ENCODE measurements around the gene ZNF814.
"Not testable (repeated sequence)": the region's sequence is repeated elsewhere in the genome, so short reads cannot be mapped to it uniquely, and the experiment has no call there.

Gene ZNF814

GRCh38 chr19:57836991-57837390 lies 51.8 kb downstream of the ZNF814 start:
- H3K4me3 ChIP-seq (ENCODE audit: low read length in 2 of 2); H3K4me1 ChIP-seq (ENCODE audit: control insufficient read depth in 2 of 2, insufficient read depth in 1 of 2, low read depth in 1 of 2, low read length in 2 of 2); H2BK120ac ChIP-seq (ENCODE audit: low read depth, low read length); H3K23ac ChIP-seq (ENCODE audit: low read depth, low read length, poor library complexity); H3K18ac ChIP-seq (ENCODE audit: low read length); DNase-seq (ENCODE audit: low spot score); H3K27ac ChIP-seq (replicated peaks; ENCODE audit: low read length); H3K4me2 ChIP-seq (ENCODE audit: insufficient read depth, low read length, poor library complexity, severe bottlenecking); H3K79me1 ChIP-seq (ENCODE audit: low read depth, low read length); H3K9me3 ChIP-seq (replicated peaks in 1 of 2; ENCODE audit: control insufficient read depth in 2 of 2, insufficient read depth in 1 of 2, low read depth in 1 of 2, low read length in 2 of 2); H3K27me3 ChIP-seq (ENCODE audit: control insufficient read depth in 3 of 3, insufficient read depth in 3 of 3, low read depth in 1 of 3, low read length in 3 of 3); H2BK15ac ChIP-seq (ENCODE audit: low read length); H3K14ac ChIP-seq (ENCODE audit: low read length); H4K8ac ChIP-seq (ENCODE audit: low read depth, low read length); H3K4ac ChIP-seq (ENCODE audit: low read length); H2BK12ac ChIP-seq (ENCODE audit: low read length); H3K9ac ChIP-seq (ENCODE audit: low read depth, low read length, poor library complexity); H2BK5ac ChIP-seq (ENCODE audit: low read length); H4K91ac ChIP-seq (ENCODE audit: low read depth, low read length, poor library complexity); H2AK5ac ChIP-seq (ENCODE audit: low read depth, low read length); H2AFZ ChIP-seq (ENCODE audit: low read length): not testable (repeated sequence)
- WGBS, 2 donors (ENCODE audit: extremely low coverage in 2 of 2, insufficient read length in 2 of 2, insufficient replicate concordance in 1 of 2) = no CpG with 5 or more reads among the region's 5 CpGs
- H3K36me3 ChIP-seq (replicated peaks in 1 of 2; ENCODE audit: control insufficient read depth in 2 of 2, insufficient read depth in 2 of 2, low read length in 2 of 2) = peaks cover 8 to 59% of the 10 kb centered on the region in 2 donors

- H2BK12ac ChIP-seq (ENCODE audit: low read length) = no peak within 1 kb of the TSS
- peak within 1 kb of the TSS; percentile 99 for H3K9ac ChIP-seq (ENCODE audit: low read depth, low read length, poor library complexity)
- H2AK5ac ChIP-seq (ENCODE audit: low read depth, low read length) = peak within 1 kb of the TSS; percentile 88
- no peak within 1 kb of the TSS for H2BK15ac ChIP-seq (ENCODE audit: low read length)
- H3K27ac ChIP-seq (replicated peaks; ENCODE audit: low read length) = peak within 1 kb of the TSS; percentile 88
- peak within 1 kb of the TSS; percentile 79 to 83 for H3K4me3 ChIP-seq (ENCODE audit: low read length in 2 of 2)
- H3K79me1 ChIP-seq (ENCODE audit: low read depth, low read length) = peaks cover 5% of the 10 kb centered on the region
- H3K14ac ChIP-seq (ENCODE audit: low read length) = no peak within 1 kb of the TSS
- no peaks in the 10 kb centered on the region for H3K27me3 ChIP-seq (ENCODE audit: control insufficient read depth in 3 of 3, insufficient read depth in 3 of 3, low read depth in 1 of 3, low read length in 3 of 3)
- peak within 1 kb of the TSS; percentile 82 for H4K91ac ChIP-seq (ENCODE audit: low read depth, low read length, poor library complexity)
- DNase-seq (ENCODE audit: low spot score) = peak; percentile 85
- no CpG with 5 or more reads among the region's 22 CpGs for WGBS, 2 donors (ENCODE audit: extremely low coverage in 2 of 2, insufficient read length in 2 of 2, insufficient replicate concordance in 1 of 2)
- no peak within 1 kb of the TSS for H4K8ac ChIP-seq (ENCODE audit: low read depth, low read length)
- H3K4me1 ChIP-seq (ENCODE audit: control insufficient read depth in 2 of 2, insufficient read depth in 1 of 2, low read depth in 1 of 2, low read length in 2 of 2) = peaks cover 0 to 2% of the 10 kb centered on the region in 2 donors
- H3K4ac ChIP-seq (ENCODE audit: low read length) = no peak within 1 kb of the TSS
- H2BK120ac ChIP-seq (ENCODE audit: low read depth, low read length) = no peak within 1 kb of the TSS
- H2BK5ac ChIP-seq (ENCODE audit: low read length) = no peak within 1 kb of the TSS
- H3K4me2 ChIP-seq (ENCODE audit: insufficient read depth, low read length, poor library complexity, severe bottlenecking) = peak within 1 kb of the TSS; percentile 63
- H3K9me3 ChIP-seq (replicated peaks in 1 of 2; ENCODE audit: control insufficient read depth in 2 of 2, insufficient read depth in 1 of 2, low read depth in 1 of 2, low read length in 2 of 2) = peaks cover 0 to 7% of the 10 kb centered on the region in 2 donors
- peak within 1 kb of the TSS; percentile 97 for H3K18ac ChIP-seq (ENCODE audit: low read length)
- peaks cover 2 to 35% of the 10 kb centered on the region in 2 donors for H3K36me3 ChIP-seq (replicated peaks in 1 of 2; ENCODE audit: control insufficient read depth in 2 of 2, insufficient read depth in 2 of 2, low read length in 2 of 2)
- peak within 1 kb of the TSS; percentile 79 for H2AFZ ChIP-seq (ENCODE audit: low read length)
- peak within 1 kb of the TSS; percentile 92 for H3K23ac ChIP-seq (ENCODE audit: low read depth, low read length, poor library complexity)
Measured at GRCh38 chr19:57830071-57830602, 58.7 kb downstream of the ZNF814 start, which contains the start of gene ZNF587B. Gene ZNF587B (plus strand): TSS chr19:57830299. CDS start chr19:57830529, 230 bp downstream.

- no peak overlapping the region for H2AK5ac ChIP-seq (ENCODE audit: low read depth, low read length)
- WGBS, 2 donors (ENCODE audit: extremely low coverage in 2 of 2, insufficient read length in 2 of 2, insufficient replicate concordance in 1 of 2) = no CpG with 5 or more reads among the region's 5 CpGs
- H3K9me3 ChIP-seq (replicated peaks in 1 of 2; ENCODE audit: control insufficient read depth in 2 of 2, insufficient read depth in 1 of 2, low read depth in 1 of 2, low read length in 2 of 2) = peaks cover 0 to 7% of the 10 kb centered on the region in 2 donors
- H4K91ac ChIP-seq (ENCODE audit: low read depth, low read length, poor library complexity) = no peak overlapping the region
- peaks cover 0 to 2% of the 10 kb centered on the region in 2 donors for H3K4me1 ChIP-seq (ENCODE audit: control insufficient read depth in 2 of 2, insufficient read depth in 1 of 2, low read depth in 1 of 2, low read length in 2 of 2)
- H3K4ac ChIP-seq (ENCODE audit: low read length) = no peak overlapping the region
- H3K79me1 ChIP-seq (ENCODE audit: low read depth, low read length) = peaks cover 5% of the 10 kb centered on the region
- no peak overlapping the region for H2BK15ac ChIP-seq (ENCODE audit: low read length)
- H3K4me2 ChIP-seq (ENCODE audit: insufficient read depth, low read length, poor library complexity, severe bottlenecking) = no peak overlapping the region
- no peak for DNase-seq (ENCODE audit: low spot score)
- H3K14ac ChIP-seq (ENCODE audit: low read length) = no peak overlapping the region
- no peak overlapping the region for H3K18ac ChIP-seq (ENCODE audit: low read length)
- H3K9ac ChIP-seq (ENCODE audit: low read depth, low read length, poor library complexity) = no peak overlapping the region
- H3K4me3 ChIP-seq (ENCODE audit: low read length in 2 of 2) = no peak overlapping the region
- H3K27ac ChIP-seq (replicated peaks; ENCODE audit: low read length) = no peak overlapping the region
- no peak overlapping the region for H2AFZ ChIP-seq (ENCODE audit: low read length)
- peaks cover 2 to 43% of the 10 kb centered on the region in 2 donors for H3K36me3 ChIP-seq (replicated peaks in 1 of 2; ENCODE audit: control insufficient read depth in 2 of 2, insufficient read depth in 2 of 2, low read length in 2 of 2)
- H4K8ac ChIP-seq (ENCODE audit: low read depth, low read length) = no peak overlapping the region
- no peak overlapping the region for H3K23ac ChIP-seq (ENCODE audit: low read depth, low read length, poor library complexity)
- no peaks in the 10 kb centered on the region for H3K27me3 ChIP-seq (ENCODE audit: control insufficient read depth in 3 of 3, insufficient read depth in 3 of 3, low read depth in 1 of 3, low read length in 3 of 3)
- H2BK12ac ChIP-seq (ENCODE audit: low read length) = no peak overlapping the region
- no peak overlapping the region for H2BK5ac ChIP-seq (ENCODE audit: low read length)
- no peak overlapping the region for H2BK120ac ChIP-seq (ENCODE audit: low read depth, low read length)
Measured at GRCh38 chr19:57829316-57829715, 59.5 kb downstream of the ZNF814 start.

GRCh38 chr19:57825511-57825910 lies 63.3 kb downstream of the ZNF814 start:
- Histone ChIP-seq H3K14ac (ENCODE audit: low read length) (no peak overlapping the region), H3K4me3 (ENCODE audit: low read length in 2 of 2) (no peak overlapping the region), H4K91ac (ENCODE audit: low read depth, low read length, poor library complexity) (no peak overlapping the region), H2AK5ac (ENCODE audit: low read depth, low read length) (no peak overlapping the region), H4K8ac (ENCODE audit: low read depth, low read length) (no peak overlapping the region), H2AFZ (ENCODE audit: low read length) (no peak overlapping the region), H3K23ac (ENCODE audit: low read depth, low read length, poor library complexity) (no peak overlapping the region), H3K9ac (ENCODE audit: low read depth, low read length, poor library complexity) (no peak overlapping the region), H2BK5ac (ENCODE audit: low read length) (no peak overlapping the region), H3K36me3 (replicated peaks in 1 of 2; ENCODE audit: control insufficient read depth in 2 of 2, insufficient read depth in 2 of 2, low read length in 2 of 2) (peaks cover 2 to 61% of the 10 kb centered on the region in 2 donors), H2BK120ac (ENCODE audit: low read depth, low read length) (no peak overlapping the region), H2BK15ac (ENCODE audit: low read length) (no peak overlapping the region), H3K4ac (ENCODE audit: low read length) (no peak overlapping the region), H3K9me3 (replicated peaks in 1 of 2; ENCODE audit: control insufficient read depth in 2 of 2, insufficient read depth in 1 of 2, low read depth in 1 of 2, low read length in 2 of 2) (peaks cover 0 to 7% of the 10 kb centered on the region in 2 donors), H2BK12ac (ENCODE audit: low read length) (no peak overlapping the region), H3K27ac (replicated peaks; ENCODE audit: low read length) (no peak overlapping the region), H3K79me1 (ENCODE audit: low read depth, low read length) (peaks cover 6% of the 10 kb centered on the region), H3K4me2 (ENCODE audit: insufficient read depth, low read length, poor library complexity, severe bottlenecking) (no peak overlapping the region), H3K27me3 (ENCODE audit: control insufficient read depth in 3 of 3, insufficient read depth in 3 of 3, low read depth in 1 of 3, low read length in 3 of 3) (no peaks in the 10 kb centered on the region), H3K4me1 (ENCODE audit: control insufficient read depth in 2 of 2, insufficient read depth in 1 of 2, low read depth in 1 of 2, low read length in 2 of 2) (peaks cover 0 to 4% of the 10 kb centered on the region in 2 donors), H3K18ac (ENCODE audit: low read length) (no peak overlapping the region)
- no peak for DNase-seq (ENCODE audit: low spot score)
- WGBS, 2 donors (ENCODE audit: extremely low coverage in 2 of 2, insufficient read length in 2 of 2, insufficient replicate concordance in 1 of 2) = no CpG with 5 or more reads among the region's 6 CpGs
